Measurements from ENCODE around the gene PRDM2.
"Not testable (repeated sequence)": the region's sequence is repeated elsewhere in the genome, so short reads cannot be mapped to it uniquely, and the experiment has no call there.

The PRDM2 gene

DNA sequence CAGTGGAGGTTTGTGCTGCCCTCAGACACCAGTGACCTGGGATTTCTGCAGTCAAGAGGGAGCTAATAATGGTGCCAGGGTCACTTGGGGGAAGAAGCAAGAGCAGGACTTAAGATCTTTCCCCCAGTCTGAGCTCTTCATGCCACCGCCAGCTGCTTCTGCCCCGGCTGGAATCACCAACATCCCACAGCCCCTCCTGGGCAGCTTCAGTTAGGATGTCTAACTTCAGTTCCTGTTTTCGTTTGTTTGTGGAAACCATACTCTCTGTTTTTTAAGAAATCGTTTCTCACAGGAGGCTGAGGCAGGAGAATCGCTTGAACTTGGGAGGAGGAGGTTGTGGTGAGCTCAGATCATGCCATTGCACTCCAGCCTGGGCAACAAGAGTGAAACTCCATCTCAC is 25.6 kb upstream of the PRDM2 start:
- Histone ChIP-seq H3K36me3 (no peaks in the 10 kb centered on the region), H3K27ac (peak overlapping the region in 9 of 11 experiments; percentile 27 to 68 (median 50); a peak in 16 of 22 replicates), H3K9me3 (replicated peaks in 1 of 11) (peaks cover 8 to 35% (median 22%) of the 10 kb centered on the region in 11 experiments; a peak in 21 of 22 replicates), H3K9ac (peak overlapping the region in 6 of 11 experiments; percentile 14 to 46 (median 36); a peak in 6 of 22 replicates), H3K4me2 (peak overlapping the region; percentile 21 to 71 (median 59); a peak in 20 of 22 replicates), H3K4me1 (peaks cover 10 to 21% (median 16%) of the 10 kb centered on the region in 10 experiments; a peak in 17 of 20 replicates), H3K4me3 (no peak overlapping the region), H3K27me3 (no peaks in the 10 kb centered on the region), H4K20me1 (no peaks in the 10 kb centered on the region)
- no peak for TF ChIP-seq Cebpa-rat (IDR thresholded peaks at IDR 0.05)

DNA sequence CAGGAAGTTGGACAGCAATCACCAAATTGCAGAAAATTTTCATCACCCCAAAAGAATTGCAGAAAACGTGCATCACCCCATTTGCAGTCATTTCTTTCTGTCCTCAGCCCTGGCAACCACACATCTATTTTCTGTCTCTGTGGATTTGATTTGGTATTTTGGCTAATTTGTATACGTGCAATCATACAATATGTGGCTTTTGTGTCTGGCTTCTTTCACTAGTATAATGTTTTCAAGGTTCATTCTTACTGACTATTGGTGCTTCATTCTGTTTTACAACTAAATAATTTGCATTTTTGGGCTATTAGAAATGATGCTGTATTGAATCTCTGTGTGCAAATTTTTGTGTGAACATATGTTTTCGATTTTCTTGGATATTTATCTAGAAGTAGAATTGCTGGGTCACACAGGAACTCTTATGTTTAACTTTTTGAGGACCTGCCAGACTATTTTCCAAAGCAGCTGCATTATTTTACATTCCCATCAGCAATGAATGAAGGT is 24.8 kb upstream of the PRDM2 start:
- H3K9ac ChIP-seq = no peak overlapping the region
- peaks cover 10 to 21% (median 16%) of the 10 kb centered on the region in 10 experiments; a peak in 17 of 20 replicates for H3K4me1 ChIP-seq
- no peaks in the 10 kb centered on the region for H3K36me3 ChIP-seq
- peak overlapping the region in 5 of 11 experiments; percentile 53 to 71 (median 62); a peak in 7 of 22 replicates for H3K4me2 ChIP-seq
- H3K9me3 ChIP-seq (replicated peaks in 1 of 11) = peaks cover 9 to 40% (median 29%) of the 10 kb centered on the region in 11 experiments; a peak in 21 of 22 replicates
- no peak overlapping the region for H3K4me3 ChIP-seq
- H3K27ac ChIP-seq = no peak overlapping the region
- no peaks in the 10 kb centered on the region for H4K20me1 ChIP-seq
- H3K27me3 ChIP-seq = no peaks in the 10 kb centered on the region
- no peak for TF ChIP-seq Cebpa-rat (IDR thresholded peaks at IDR 0.05)

DNA sequence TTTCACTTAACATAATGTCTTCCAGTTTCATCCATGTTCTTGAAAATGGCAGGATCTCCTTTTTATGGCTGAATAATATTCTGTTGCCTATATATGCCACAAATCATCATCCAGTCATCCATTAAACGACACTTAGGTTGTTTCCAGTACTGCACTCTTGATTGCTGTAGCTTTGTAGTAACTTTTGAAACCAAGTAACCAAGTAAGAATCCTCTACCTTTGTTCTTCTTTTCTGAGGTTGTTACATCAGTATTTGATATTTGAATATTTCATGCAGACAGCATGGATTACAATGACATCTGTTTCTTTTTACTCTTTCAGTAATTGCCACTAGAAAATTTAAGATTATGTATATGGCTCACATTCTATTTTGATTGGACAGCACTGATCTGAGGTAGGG is 22.1 kb upstream of the PRDM2 start:
- Histone ChIP-seq H3K27ac (no peak overlapping the region), H3K36me3 (no peaks in the 10 kb centered on the region), H3K9me3 (replicated peaks in 1 of 11) (peaks cover 21 to 54% (median 44%) of the 10 kb centered on the region in 11 experiments), H3K4me2 (no peak overlapping the region), H3K4me3 (no peak overlapping the region), H3K9ac (no peak overlapping the region), H4K20me1 (no peaks in the 10 kb centered on the region), H3K4me1 (peaks cover 10 to 38% (median 29%) of the 10 kb centered on the region in 10 experiments; a peak in 17 of 20 replicates), H3K27me3 (no peaks in the 10 kb centered on the region)
- no peak for TF ChIP-seq Cebpa-rat (IDR thresholded peaks at IDR 0.05)

- Histone ChIP-seq H3K4me1 (peaks cover 3 to 35% (median 25%) of the 10 kb centered on the region in 10 experiments; a peak in 16 of 20 replicates), H3K27me3 (no peaks in the 10 kb centered on the region), H3K9me3 (replicated peaks in 1 of 11) (peaks cover 21 to 54% (median 44%) of the 10 kb centered on the region in 11 experiments), H3K27ac (no peak overlapping the region), H3K9ac (no peak overlapping the region), H4K20me1 (no peaks in the 10 kb centered on the region), H3K4me2 (no peak overlapping the region), H3K36me3 (no peaks in the 10 kb centered on the region), H3K4me3 (no peak overlapping the region)
- no peak for TF ChIP-seq Cebpa-rat (IDR thresholded peaks at IDR 0.05)
Observed at GRCh38 chr1:13679651-13680050, 20.3 kb upstream of the PRDM2 start.

DNA sequence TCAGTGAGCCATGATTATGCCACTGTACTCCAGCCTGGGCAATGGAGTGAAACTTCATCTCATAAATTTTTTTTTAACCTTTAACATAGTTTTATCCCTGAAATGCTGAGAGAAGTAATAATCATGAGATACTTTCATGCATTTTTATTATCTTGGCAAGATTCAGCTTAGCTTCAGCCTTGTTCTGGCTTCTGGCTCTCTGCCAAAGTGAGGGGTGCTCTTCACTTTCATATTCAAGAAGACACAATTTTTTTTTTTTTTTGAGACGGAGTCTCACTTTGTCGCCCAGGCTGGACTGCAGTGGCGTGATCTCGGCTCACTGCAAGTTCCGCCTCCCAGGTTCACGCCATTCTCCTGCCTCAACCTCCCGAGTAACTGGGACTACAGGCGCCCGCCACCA is 19.4 kb upstream of the PRDM2 start:
- peaks cover 21 to 54% (median 44%) of the 10 kb centered on the region in 11 experiments for H3K9me3 ChIP-seq (replicated peaks in 1 of 11)
- H3K4me3 ChIP-seq, H3K27ac ChIP-seq, H4K20me1 ChIP-seq, H3K9ac ChIP-seq, H3K36me3 ChIP-seq, H3K4me2 ChIP-seq, H3K27me3 ChIP-seq: not testable (repeated sequence)
- H3K4me1 ChIP-seq = peaks cover 0 to 26% (median 19%) of the 10 kb centered on the region in 10 experiments; a peak in 14 of 20 replicates

DNA sequence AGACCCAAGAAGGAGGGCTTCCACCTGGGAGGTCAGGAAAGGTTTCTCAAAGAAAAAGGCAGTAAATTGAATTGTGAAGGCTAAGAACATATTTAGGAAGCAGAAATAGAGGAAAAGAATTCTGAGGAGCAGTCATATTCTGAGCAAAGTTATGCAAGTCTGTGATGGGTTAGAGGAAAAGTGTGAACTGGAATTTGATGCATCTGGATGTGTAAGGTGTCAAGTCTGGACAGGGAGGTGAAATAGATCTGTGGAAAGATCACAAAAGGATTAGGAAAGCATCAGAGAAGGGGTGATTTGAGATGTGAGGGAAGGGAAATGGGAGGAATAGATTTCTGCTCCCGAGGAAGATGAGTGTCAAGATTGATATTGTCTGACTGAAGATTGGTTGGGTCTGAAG is 18.1 kb upstream of the PRDM2 start:
- Histone ChIP-seq H3K9ac (no peak overlapping the region), H3K36me3 (no peaks in the 10 kb centered on the region), H4K20me1 (no peaks in the 10 kb centered on the region), H3K4me3 (no peak overlapping the region), H3K27ac (no peak overlapping the region), H3K4me1 (peaks cover 0 to 26% (median 19%) of the 10 kb centered on the region in 10 experiments; a peak in 14 of 20 replicates), H3K27me3 (no peaks in the 10 kb centered on the region), H3K9me3 (replicated peaks in 1 of 11) (peaks cover 21 to 43% (median 38%) of the 10 kb centered on the region in 11 experiments), H3K4me2 (peak overlapping the region in 8 of 11 experiments; percentile 6 to 73 (median 60); a peak in 15 of 22 replicates)
- no peak for TF ChIP-seq Cebpa-rat (IDR thresholded peaks at IDR 0.05)

DNA sequence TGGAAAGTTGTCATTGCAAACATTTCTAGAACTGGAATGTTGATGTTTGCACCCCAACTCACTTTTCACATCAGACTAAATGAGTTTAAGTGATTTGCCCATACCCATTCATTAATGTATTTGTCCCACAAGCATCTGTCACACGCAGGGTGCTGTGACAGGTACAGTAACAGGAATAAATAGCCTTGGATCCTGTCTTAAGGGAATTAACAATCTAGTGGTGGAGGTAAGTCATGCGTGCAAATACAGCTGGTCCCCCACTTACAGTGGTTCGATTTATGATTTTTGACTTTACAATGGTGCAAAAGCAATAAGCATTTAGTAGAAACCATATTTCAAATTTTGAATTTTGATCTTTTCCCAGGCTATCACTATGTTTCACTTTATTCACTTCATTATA is 17.5 kb upstream of the PRDM2 start:
- Histone ChIP-seq H3K4me2 (peak overlapping the region in 8 of 11 experiments; percentile 6 to 73 (median 60); a peak in 15 of 22 replicates), H3K4me1 (peaks cover 0 to 27% (median 19%) of the 10 kb centered on the region in 10 experiments; a peak in 14 of 20 replicates), H4K20me1 (no peaks in the 10 kb centered on the region), H3K36me3 (no peaks in the 10 kb centered on the region), H3K4me3 (no peak overlapping the region), H3K27me3 (no peaks in the 10 kb centered on the region), H3K27ac (no peak overlapping the region), H3K9me3 (replicated peaks in 1 of 11) (peaks cover 19 to 39% (median 35%) of the 10 kb centered on the region in 11 experiments), H3K9ac (no peak overlapping the region)
- TF ChIP-seq Cebpa-rat (IDR thresholded peaks at IDR 0.05) = no peak

- Histone ChIP-seq H3K9me3 (replicated peaks in 1 of 11) (peaks cover 19 to 37% (median 30%) of the 10 kb centered on the region in 11 experiments), H3K27me3 (no peaks in the 10 kb centered on the region), H4K20me1 (no peaks in the 10 kb centered on the region), H3K9ac (no peak overlapping the region), H3K36me3 (no peaks in the 10 kb centered on the region), H3K4me1 (peaks cover 0 to 30% (median 19%) of the 10 kb centered on the region in 10 experiments; a peak in 14 of 20 replicates), H3K27ac (no peak overlapping the region), H3K4me2 (peak overlapping the region in 8 of 11 experiments; percentile 6 to 73 (median 60); a peak in 14 of 22 replicates), H3K4me3 (no peak overlapping the region)
- TF ChIP-seq Cebpa-rat (IDR thresholded peaks at IDR 0.05) = no peak
Observed at GRCh38 chr1:13683206-13683605, 16.8 kb upstream of the PRDM2 start.

DNA sequence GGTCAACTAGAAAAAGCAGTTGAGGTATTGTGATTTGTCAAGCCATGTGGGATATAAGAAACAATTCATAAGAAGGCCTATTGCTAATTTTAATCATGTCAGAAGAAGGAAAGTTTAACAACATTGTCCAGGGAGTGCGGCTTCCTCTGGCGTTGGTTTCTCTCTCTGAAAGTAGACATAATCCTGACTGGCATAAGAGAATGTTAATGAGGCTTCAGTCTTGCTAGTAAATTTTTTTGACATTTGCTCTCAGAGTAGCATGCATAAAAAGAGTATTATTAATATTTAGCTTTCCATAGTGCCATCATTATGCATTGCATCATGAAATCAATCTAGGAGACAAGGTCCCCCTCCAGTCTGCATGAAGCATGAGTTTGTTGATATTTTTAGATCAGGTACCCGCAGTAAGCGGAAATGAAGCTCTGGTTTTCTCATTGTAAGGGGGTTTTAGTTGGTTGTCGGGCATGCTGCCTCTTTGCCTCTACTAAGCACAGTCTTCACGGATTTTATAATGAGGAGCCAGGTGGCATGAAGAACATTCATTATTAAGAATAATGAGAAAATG is 12.8 kb upstream of the PRDM2 start:
- Histone ChIP-seq H3K9ac (no peak overlapping the region), H3K27ac (no peak overlapping the region), H3K36me3 (no peaks in the 10 kb centered on the region), H3K4me3 (no peak overlapping the region), H3K4me2 (peak overlapping the region in 3 of 11 experiments; percentile 2 to 14 (median 9); a peak in 2 of 22 replicates), H3K9me3 (replicated peaks in 1 of 11) (peaks cover 12 to 24% (median 15%) of the 10 kb centered on the region in 11 experiments), H3K4me1 (peaks cover 0 to 21% (median 12%) of the 10 kb centered on the region in 10 experiments; a peak in 14 of 20 replicates), H4K20me1 (no peaks in the 10 kb centered on the region), H3K27me3 (no peaks in the 10 kb centered on the region)
- no peak for TF ChIP-seq Cebpa-rat (IDR thresholded peaks at IDR 0.05)

DNA sequence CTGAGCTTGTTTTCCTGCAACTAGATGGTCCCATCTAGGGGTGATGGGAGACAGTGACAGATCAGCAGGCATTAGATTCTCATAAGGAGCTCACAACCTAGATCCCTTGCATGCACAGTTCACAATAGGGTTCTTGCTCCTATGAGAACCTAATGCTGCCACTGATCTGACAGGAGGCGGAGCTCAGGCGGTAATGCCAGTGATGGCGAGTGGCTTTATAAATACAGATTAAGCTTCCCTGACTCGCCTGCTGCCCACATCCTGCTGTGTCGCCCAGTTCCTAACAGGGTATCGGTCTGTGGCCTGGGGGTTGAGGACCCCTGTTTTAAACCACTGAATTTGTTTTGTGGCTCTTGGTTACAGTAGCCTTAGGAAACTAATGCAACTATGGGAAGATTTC is 6.9 kb upstream of the PRDM2 start:
- not testable (repeated sequence) for H3K4me1 ChIP-seq, H3K36me3 ChIP-seq, H4K20me1 ChIP-seq, H3K27ac ChIP-seq, H3K27me3 ChIP-seq, H3K4me3 ChIP-seq, H3K9ac ChIP-seq
- Histone ChIP-seq H3K4me2 (peak overlapping the region in 2 of 11 experiments; percentile 10; a peak in 4 of 22 replicates), H3K9me3 (replicated peaks in 1 of 11) (peaks cover 21 to 40% (median 26%) of the 10 kb centered on the region in 11 experiments)

Data from BLaER1 treated with 17β-estradiol and CSF1 and Interleukin-3, amounts not matched to agents 10 nM and 100 nM (cell line).